KG1 (cell line): ENCODE measurements around the gene RAI14.

Experiments
- DNase-seq: peaks from one replicate; lab custom pipeline; 2025; lab: John Stamatoyannopoulos, UW

The RAI14 gene

GRCh38 chr5:34656001-34656699 lies at the start of gene RAI14:
Gene RAI14 (plus strand): TSS chr5:34656328. CDS start chr5:34686920, 30,592 bp downstream.
- DNase-seq, result no peak

DNA sequence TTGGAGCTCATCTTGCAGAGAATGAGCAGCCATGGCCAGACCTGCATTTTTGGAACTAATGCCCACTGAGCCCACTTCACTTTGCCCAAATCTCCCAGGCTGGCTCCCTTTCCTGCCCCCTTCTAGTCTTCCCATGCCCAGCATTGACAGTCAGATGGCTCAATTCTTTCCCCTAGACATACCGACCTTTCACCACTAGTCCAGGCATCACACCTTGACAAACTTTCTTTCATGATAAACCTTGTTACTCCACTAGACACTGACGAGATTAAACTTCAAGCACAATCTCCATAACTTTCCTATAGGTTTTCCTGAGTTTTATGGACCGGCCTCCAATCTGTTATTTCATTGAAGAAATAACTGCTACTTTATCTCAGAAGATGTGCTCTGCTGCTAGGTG lies 47.8 kb upstream of the RAI14 start:
- DNase-seq, result no peak

DNA sequence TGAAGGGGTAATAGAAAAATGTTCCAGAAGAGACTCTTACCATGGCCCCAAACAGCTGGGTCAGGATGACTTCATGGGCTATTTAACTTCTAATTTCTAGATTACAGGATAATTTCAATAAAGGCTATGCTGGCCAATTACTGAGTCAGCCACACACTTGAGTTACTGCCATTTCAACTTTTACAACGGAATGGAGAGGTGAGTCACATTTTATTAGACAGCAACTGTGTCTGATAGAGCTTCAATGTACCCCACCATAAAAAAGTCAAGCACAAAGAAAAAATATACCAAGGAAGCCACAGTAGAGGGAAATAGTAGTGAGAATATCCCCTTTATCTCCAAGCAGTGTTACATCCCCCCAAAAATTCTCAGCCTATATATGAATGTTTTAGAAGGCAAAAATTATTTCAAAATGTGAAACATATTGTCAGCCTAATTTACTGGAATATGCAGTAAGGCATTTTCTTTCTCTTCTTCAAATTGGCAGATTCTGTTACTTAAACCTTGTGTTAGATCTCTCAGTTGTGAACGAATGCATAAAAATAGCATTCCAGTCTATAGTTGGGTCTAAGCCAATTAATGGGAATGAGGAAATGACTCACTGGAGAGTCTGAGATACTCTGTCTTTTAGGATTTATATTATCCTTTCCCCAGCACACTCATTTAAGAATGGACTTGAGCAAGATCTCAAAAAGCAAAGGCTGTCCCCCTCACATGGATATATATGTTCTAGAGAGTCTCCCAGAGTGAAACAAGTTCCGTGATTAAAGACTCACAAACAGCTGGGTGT lies 47.1 kb upstream of the RAI14 start:
- no peak for DNase-seq

DNA sequence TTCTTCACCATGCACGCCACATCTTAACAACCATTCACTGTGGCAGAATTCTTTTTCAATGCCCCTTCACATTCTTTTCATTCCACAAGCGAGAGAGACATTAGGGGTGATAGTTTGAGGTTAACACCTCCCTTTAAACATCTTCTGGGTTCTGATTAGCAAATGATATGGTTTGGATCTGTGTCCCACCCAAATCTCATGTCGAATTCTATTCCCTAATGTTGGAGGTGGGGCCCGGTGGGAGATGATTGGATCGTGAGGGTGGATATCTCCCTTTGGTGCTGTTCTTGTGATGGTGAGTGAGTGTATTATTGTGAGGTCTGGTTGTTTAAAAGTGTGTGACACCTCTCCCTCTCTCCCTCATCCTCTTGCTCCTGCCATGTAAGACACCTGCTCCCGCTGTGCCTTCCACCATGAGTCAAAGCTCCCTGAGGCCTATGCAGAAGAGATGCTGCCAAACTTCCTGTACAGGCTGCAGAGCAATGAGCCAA lies 46.1 kb upstream of the RAI14 start:
- no peak for DNase-seq

DNA sequence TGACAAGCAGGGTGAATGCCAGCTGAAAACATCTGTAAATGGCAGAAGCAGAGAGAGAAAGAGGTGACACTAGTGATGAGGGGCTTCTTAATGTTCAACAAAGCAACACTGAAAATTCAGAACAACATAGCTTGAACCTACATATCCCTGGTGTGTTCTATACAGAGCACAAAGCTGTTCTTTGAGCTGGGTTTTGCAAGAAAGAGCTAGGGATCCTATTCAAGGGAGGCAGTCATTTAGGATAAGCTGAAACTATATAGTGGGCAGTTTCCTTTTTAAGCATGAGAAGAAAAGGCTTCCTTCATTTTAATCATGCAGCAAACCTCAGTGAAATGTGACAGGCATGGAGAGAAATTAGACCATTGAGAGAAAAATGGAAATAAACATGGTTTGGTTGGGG lies 45.6 kb upstream of the RAI14 start:
- DNase-seq, result no peak

- no peak for DNase-seq
Measured at GRCh38 chr5:34611464-34612415, 44.4 kb upstream of the RAI14 start.

DNA sequence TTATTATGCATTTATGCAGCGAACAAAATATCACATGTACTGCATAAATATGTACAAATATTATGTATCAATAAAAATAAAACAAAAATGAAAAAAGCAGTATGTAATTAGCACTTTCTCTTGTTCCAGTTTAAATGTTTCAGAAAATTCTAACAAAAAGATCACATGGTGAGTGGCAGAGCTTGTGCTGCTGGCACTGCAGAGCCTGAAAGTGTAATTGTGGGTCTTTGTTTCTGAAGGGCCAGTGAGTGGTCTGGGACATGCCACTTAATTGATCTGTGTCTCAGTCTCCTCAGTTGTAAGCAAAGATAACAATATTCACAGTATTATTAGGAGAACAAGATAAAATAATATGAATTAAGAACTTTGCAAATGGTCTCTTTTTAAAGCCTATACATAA lies 39.5 kb upstream of the RAI14 start:
- no peak for DNase-seq

- DNase-seq, result no peak
Measured at GRCh38 chr5:34618371-34619065, 37.6 kb upstream of the RAI14 start.

DNA sequence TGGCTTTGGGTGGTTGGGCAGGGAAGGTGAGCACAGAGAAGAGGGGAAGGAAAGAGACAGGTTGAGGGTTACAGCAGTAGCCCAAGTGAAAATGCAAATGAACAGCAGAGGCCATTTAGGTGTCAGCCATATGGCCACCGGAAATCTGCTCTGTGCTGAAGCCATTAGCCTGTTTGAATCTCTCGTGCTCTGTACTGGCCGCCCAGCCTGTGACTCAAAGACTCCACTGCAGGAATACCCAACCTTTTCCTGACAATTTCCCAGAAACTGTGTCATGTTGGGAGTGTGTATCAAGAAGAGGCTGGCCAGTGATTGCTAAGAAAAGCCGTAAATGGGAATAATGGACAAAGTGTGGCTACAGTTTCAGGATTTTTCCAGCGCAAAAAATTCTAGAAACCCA lies 35.9 kb upstream of the RAI14 start:
- DNase-seq, result no peak

DNA sequence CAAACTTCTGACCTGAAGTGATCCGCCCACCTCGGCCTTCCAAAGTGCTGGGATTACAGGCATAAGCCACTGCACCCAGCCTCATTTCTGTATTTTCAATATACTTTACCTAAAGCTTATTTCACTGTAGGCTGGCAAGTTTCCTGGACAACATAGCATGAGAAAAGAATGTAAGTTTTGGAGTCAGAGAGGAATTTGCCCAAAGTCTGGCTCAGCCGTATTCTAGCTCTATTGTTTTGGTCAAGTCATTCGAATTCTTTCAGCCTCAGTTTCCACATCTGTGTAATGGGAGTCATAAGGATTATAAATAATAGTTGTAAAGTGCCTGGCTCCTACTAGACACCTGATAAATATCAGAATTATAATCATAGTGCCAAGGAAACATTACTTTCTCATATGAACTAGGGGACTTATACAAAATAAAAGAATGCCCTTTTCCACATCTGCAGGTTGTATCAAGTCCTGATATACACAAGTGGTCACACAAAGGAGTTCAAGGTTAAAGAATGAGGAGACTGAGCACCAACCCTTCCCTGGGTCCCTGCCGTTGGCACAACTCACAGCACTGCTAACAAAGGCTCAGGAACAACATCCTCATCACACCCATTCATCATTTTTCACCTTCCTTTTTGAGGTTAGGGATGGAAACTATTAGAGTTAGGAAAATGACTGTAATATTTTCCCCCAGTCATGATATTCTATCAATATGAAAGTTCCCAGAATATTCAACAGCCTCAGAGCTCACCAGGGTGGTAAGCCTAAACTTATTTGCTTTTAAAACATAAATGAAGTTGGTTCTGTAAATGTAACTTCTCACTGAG lies 34.6 kb upstream of the RAI14 start:
- DNase-seq, result no peak

DNA sequence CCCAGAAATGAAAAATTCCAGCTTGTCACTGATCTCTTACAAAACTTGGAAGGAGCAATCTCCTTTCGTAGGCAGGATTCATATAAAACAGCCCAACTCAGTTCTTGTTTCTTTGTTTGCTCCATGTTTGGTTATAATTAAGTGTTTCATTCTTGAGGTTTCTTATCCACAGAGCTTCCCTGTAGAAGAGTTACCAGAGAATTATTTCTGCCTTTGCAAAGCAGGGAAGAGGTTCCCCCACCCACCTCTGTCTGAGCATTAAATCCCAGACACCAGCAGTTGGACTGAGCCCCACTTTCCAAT lies 34.1 kb upstream of the RAI14 start:
- no peak for DNase-seq

DNA sequence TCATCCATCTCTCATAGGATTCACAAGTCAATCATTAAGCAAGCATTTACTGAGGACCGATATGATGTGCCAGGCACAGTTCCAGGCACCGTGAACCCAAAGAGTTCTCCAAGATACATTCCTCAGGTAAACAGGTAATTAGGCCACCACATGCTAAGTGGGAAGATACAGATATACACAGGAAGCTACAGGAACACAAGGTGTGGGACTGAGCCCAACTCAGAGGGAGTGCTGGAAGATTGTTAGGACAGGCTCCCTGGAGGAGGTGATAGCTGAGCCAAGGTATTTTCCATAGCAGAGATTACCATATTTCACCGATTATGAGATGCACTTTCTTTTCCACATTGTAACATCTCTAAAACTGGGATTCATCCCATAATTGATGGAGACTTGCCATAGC lies 31.4 kb upstream of the RAI14 start:
- DNase-seq, result no peak

DNA sequence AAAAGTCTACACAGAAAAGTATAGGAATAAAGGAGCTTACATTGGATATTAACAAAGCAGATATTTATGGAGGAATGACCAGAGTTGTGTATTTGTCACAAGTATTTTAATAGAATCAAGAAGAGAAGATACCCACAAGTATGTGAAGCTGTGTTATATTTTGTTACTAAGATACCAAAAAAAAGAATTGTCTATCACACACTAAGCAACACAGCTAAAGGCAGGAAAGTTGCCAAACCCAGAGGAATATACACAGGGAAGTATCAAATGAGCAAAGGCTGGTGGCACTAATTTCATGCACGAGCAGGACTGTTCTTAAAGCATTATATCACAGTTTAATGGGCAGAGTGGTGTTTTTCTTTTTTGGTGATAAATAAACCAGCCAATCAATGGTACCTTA lies 30.9 kb upstream of the RAI14 start:
- no peak for DNase-seq

DNA sequence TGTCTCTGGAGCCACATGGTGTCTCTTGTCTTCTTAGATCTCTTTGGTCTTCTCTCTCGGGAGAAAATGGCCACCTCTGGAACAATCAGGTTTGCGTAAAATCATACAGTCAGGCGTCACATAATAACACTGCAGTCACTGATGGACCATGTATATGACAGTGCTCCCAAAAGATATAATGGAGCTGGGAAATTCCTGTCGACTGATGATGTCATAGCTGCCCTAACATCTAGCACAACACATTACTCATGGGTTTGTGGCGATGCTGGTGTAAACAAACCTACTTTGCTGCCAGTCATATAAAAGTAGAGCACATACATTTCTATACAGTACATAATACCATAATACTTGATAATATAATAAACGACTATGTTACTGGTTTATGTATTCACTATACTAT lies 30.1 kb upstream of the RAI14 start:
- no peak for DNase-seq

- no peak for DNase-seq
Measured at GRCh38 chr5:34626751-34627150, 29.4 kb upstream of the RAI14 start.

DNA sequence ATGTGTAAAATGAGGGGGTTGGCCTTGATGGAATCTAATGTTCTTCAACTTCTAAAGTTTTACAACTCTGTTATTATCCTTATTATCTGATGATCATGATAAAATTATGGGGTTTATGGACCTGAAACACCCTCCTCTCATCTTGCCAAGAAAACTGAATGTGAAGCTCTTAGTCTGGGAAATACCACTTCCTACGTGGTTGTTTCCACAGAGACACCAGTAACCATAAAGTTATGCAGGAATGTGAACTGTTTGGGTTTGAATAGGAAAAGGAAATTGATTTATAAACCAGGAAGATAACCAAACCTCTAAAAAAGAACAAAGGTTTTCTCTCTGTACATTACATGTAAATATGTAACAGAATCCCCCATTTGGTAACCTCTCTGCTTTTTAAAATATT lies 28.3 kb upstream of the RAI14 start:
- no peak for DNase-seq

GRCh38 chr5:34628373-34628772 lies 27.8 kb upstream of the RAI14 start:
- DNase-seq, result no peak

DNA sequence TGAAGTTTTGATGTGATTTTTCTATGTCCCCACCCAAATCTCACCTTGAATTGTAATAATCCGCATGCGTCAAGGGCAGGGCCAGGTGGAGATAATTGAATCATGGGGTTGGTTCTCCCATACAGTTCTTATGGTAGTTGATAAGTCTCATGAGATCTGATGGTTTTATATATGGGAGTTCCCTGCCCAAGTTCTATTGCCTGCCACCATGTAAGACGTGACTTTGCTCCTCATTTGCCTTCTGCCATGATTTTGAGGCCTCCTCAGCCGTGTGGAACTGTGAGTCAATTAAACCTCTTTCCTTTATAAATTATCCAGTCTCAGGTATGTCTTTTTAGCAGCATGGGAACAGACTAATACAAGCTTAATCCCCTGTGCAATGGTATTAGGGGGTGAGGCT lies 25.5 kb upstream of the RAI14 start:
- no peak for DNase-seq

- DNase-seq, result no peak
Measured at GRCh38 chr5:34632807-34633422, 23.2 kb upstream of the RAI14 start.

DNA sequence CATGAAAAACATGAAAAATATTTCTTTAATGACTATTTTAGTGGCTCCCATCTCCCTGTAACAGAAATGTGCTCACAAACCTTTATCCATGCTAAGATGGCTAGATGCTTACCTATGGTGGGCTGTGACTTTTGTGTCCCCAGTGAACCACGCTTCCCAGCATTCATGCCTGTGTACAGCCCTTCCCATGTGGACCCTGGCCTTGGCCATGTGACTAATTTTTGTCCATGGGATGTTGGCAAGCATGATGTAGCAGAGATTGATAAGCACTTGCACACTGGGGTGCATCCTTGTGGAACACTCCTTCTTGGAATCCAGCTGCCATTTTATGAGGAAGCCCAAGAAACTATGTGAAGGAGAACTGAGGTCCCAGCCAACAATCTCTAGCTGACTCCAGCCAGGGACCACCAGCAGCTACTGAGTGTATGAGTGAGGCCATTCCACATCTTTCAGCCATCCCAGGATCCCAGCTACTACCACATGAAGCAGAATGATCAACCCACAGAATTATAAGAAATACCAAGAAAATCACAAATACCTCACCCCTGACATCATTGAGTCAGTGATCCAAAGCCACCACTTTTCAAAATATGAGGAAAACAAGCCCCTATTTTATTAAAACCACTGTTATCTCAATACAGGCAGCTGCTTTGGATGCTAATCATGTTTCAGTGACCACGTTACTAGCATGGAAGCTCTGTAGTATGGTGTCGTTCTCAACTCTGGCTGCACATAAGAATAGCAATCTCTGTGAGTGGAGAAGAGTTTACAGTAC lies 16.1 kb upstream of the RAI14 start:
- DNase-seq, result no peak
